Measurements from ENCODE around the gene SLC9A9.

- TF ChIP-seq POLR2A (IDR thresholded peaks at IDR 0.05; ENCODE audit: low read length) (no peak), GATA1 (IDR thresholded peaks at IDR 0.05; ENCODE audit: low read depth, low read length) (no peak)
Observed at GRCh38 chr3:143737065-143737464, 111.2 kb downstream of the SLC9A9 start.
